GM19328 (cell line): ENCODE results near the gene ATG4D.
"Not testable (repeated sequence)": the region's sequence is repeated elsewhere in the genome, so short reads cannot be mapped to it uniquely, and the experiment has no call there.

Source experiments
- ATAC-seq: cut with Tn5 transposase; IDR thresholded peaks from one replicate; pipeline ENCODE4 v1.9.1; 2021; ENCODE audit warnings: mild to moderate bottlenecking, moderate library complexity; ENCODE audit not compliant: unreplicated experiment

The ATG4D gene

DNA sequence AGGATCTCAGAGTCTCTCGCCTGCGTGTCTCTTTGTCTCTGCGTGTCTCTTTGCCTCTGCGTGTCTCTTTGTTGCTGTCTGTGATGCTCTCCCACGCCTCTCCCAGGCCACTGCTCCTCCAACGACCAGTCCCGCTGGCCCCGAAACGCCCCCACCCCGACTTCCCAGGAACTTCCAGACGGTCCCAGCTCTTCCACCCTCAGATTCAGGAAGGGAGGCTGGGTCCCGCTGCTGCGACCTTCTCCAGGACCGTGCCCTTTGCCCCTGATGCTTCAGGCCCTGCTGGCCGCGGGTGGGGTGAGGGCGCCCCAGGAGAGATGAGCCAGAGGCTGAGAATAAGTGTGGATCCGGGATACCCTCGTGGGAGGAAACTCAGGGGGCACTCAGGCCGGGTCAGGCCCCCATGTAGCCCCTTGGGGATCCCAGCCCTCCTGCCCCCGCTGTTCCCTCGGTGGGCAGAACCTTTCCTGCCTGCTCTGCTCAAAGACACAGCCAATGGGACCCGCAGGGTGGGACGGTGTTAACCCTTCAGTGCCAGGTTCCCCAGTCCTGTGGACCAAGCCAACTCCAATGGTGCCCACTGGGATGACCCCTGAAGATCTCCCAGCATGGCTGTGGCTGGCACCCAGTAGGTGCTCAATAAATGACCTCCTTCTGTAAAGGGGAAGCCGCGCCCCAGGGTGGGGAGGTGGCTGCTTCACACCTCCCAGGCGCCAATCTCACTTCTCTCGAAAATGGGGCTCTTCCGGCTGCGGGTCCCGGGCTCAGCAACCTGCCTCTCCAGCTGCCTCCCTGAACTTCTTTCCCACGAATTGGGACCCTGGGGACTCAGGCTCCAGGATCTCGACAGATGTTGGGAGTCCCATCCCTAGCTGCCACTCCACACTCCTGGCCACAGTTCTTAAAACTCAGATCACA is 25.0 kb upstream of the ATG4D start:
- no peak for ATAC-seq

DNA sequence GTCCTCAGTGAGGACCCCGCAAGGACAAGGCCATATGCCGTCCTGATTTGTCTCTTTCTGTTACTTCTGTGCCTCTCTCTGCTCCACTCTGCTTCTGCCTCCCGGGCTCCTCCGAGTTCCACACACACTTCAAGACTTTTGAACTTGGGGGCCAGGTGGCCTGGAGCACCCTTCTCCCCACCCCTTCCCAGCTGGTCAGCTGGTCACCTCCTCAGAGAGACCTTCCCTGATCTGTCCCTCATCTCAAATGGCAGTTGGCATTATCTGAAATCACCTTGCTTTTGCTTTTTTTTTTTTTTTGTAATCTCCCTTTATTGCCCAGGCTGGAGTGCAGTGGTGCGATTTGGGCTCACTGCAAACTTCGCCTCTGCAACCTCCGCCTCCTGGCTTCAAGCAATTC is 24.3 kb upstream of the ATG4D start:
- no peak for ATAC-seq

DNA sequence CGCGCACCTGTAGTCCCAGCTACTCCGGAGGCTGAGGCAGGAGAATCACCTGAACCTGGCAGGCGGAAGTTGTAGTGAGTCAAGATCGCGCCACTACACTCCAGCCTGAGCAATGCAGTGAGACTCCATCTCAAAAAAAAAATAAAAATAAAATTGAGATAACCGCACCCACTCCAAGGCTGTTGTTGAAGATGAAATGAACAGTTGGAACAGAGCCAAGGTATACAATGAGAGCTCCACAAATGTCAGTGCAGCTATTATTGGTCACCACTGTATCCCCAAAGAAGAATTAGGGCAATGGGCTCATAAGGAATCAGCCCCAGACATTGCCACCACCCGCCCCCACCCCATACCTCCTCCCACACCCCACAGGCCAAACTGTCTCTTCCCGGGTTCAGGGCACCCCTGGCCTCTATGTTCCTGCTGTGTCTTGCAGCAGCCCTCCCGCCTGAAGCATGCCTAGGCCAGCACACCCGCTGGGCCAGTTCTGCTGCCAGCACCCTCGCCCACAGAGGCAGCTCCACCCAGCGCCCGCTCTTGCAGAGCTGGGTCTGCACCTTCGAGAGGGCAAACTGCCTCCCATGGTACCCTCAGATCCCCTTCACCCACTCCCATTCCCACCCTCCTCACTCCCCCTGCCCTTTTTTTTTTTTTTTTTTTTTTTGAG is 22.9 kb upstream of the ATG4D start:
- ATAC-seq = no peak

DNA sequence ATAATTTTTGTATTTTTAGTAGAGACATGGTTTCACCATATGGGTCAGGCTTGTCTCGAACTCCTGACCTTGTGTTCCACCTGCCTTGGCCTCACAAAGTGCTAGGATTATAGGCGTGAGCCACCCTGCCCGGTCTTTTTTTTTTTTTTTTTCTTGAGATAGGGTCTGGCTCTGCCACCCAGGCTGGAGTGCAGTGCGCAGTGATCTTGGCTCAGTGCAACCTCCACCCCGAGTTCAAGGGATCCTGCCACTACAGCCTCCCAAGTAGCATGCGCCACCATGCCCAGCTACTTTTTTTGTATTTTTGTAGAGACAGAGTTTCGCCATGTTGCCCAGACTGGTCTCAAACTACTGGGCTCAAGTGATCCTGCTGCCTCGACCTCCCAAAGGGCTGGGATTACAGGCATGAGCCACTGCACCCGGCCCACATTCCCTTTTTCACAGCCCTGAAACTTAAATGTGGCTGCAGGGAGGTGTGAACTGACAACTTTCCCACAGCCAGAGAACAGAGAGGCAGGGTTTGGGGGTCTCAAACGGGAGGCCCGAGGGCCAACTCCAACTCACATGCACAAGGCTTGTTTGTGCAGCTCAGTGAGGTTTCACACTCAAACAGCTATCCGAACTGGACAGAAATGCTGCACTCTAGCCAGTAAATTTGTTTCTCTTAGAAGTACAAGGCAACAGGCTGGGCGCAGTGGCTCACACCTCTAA is 22.1 kb upstream of the ATG4D start:
- no peak for ATAC-seq

DNA sequence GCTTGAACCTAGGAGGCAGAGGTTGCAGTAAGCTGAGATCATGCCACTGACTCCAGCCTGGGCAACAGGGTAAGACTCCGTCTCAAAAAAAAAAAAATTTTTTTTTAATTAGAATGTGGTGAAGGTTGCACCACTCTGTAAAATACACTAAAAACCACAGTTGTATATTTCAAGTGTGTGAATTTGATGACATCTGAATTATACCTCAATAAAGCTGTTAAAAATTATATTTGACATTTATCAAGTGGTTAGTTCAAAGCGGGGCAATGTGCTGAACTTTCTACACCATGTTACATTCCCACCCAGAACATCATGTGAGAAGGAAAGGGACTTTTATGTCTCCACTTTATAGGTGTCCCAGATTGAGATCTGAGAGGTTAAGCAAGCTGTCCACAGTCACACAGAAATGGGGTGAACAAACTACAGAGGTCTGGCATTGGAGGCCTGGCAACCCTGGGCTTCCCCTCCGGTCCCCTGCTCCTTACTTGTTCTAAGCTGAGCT is 20.5 kb upstream of the ATG4D start:
- ATAC-seq = no peak

DNA sequence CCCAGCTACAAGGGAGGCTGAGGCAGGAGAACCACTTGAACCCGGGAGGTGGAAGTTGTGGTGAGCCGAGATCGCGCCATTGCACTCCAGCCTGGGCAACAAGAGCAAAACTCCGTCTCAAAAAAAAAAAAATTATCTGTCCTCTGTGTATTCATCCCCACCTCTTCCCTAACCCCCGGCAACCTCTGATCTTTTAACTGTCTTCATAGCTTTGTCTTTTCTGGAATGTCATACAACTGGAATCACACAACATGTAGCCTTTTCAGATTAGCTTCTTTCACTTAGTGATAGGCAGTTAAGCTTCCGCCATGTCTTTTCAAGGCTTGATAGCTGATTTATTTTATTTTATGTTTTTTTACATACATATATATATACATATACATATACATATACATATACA is 18.1 kb upstream of the ATG4D start:
- ATAC-seq = no peak

DNA sequence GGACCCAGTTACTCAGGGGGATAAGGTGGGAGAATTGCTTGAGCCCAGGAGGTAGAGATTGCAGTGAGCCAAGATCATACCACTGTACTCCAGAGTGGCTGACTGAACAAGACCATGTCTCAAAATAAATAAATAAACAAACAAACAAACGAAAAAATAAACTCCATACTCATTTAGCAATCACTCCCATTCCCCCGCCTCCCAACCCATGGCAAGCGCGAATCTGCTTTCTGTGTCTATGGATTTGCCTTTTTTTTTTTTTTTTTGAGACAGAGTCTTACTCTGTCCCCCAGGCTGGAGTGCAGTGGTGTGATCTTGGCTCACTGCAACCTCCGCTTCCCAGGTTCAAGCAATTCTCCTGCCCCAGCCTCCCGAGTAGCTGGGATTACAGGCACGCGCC is 16.8 kb upstream of the ATG4D start:
- ATAC-seq = not testable (repeated sequence)

DNA sequence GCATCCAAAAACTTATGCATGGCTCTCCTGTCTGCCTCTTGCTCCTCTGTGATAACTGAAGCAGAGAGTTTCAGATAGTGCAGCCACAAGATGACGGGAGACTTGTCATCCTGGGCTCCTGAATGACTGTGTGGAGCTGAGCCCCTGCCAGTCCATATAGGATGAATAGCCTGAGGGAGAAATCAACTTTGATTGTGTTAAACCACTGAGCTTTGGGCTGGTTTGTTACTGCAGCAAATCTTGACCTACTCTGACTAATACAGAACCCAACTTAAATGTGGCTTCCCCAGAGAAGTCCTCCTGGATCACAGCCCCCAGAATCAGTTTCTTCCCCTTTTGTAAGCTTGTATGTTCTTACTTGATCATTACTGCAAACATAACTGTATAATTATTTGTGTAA is 11.2 kb upstream of the ATG4D start:
- no peak for ATAC-seq

DNA sequence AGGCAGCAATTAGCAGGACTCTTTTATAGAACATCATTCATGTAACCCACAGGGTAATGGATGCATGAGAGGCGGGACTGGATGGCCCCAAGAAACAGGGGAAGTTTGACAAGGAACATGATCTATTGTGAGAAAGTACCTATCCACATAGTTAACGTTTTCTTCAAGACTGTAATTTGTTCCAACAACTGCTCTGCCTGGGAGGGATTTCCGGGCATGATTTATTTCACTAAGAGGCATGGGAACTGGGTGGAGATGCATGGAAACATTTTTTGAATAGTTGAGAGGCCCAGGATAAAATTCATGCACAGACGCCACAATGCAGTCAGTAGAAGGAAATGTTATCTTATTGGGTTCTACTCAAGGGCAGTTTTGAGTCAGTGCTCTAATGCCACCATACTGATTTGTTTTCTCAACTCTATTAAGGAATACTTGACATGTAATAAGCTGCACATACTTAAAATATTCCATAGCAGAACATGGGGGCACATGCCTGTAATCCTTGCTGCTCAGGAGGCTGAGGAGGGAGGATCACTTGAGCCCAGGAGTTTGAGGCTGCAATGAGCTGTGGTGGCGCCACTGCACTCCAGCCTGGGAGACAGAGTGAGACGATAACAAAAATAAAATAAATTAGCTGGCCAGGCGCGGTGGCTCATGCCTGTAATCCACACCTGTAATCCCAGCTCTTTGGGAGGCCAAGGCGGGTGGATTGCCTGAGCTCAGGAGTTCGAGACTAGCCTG is 9.9 kb upstream of the ATG4D start:
- ATAC-seq = no peak

DNA sequence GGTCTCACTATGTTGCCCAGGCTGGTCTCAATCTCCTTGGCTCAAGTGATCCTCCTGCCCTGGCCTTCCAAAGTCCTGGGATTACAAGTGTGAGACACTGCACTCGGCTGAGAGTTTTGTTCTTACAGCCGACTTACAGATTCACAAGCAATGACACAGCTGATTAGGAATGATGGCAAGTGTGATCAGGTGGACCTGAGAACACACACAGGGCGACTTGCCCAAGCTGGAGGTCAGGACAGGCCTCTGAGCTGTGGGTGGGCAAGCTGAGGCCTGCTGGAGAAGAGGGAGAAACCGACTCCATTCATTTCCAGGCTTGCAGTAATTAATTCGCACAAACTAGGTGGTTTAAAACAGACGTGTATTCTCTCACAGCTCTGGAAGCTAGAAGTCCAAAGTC is 8.1 kb upstream of the ATG4D start:
- ATAC-seq = no peak

DNA sequence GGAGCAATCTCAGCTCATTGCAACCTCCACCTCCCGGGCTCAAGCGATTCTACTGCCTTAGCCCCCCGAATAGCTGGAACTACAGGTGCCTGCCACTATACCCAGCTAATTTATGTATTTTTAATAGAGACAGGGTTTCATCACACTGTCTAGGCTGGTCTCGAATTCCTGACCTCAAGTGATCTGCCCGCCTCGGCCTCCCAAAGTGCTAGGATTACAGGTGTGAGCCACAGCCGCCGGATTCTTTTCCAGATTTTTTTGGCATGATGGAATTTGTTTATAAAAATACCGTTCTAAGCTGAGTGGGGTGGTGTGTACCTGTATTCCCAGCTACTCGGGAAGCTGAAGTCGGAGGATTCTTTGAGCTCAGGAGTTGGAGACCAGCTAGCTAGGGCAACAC is 6.0 kb upstream of the ATG4D start:
- ATAC-seq = no peak

DNA sequence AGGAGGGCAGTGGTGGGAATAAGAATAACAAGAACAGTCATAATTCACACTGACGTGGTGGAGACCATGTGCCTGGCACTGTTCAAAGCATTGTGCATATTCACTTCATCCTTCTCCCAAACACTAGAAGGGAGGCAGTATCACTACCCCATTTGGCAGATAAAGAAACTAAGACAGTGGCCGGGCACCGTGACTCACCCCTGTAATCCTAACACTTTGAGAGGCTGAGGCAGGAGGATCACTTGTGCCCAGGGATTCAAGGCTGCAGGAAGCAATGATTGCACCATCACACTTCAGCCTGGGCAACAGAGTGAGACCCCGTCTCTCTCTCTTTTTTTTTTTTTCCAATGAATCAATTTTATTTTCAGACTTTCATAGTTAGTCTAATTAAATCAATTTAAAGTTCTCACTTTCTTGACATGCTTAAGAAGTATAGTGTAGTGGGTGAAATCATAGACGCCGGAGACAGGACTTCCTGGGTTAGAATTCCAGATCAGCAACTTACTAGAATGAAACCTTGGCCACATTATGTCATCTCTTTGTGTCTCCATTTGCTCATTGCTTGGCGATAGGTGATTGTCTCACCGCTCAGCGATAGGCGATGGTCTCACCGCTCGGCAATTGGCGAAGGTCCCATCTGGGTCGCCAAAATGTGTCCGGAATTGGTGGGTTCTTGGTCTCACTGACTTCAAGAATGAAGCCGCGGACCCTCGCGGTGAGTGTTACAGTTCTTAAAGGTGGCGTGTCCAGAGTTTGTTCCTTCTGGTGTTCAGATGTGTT is 5.3 kb upstream of the ATG4D start:
- ATAC-seq = no peak

DNA sequence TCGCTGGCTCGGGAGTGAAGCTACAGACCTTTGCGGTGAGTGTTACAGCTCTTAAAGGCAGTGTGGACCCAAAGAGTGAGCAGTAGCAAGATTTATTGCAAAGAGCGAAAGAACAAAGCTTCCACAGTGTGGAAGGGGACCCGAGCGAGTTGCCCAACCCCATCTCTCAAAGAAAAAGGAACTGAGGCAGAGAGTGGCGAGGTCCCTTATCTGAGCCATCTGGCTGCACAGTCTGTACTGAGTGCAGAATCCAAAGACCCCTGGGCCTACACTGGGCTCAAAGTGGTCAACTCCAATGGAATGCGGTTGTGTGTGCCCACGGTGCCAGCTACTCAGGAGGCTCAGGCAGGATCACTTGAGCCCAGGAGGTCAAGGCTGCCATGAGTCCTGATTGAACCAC is 4.7 kb upstream of the ATG4D start:
- not testable (repeated sequence) for ATAC-seq

DNA sequence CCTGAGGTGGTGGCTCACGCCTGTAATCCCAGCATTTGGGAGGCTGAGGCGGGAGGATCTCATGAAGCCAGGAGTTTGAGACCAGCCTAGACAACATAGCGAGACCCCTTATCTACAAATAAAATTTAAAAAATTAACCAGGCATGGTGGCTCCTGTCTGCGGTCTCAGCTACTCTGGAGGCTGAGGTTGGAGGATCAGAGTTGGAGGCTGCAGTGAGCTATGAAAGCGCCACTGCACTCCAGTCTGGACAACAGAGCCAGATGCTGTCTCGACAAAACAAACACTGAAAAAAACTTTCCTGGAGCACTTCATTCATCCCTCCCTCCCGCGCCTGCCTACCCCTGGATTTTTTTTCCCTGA is 665 bp upstream of the ATG4D start:
- no peak for ATAC-seq

DNA sequence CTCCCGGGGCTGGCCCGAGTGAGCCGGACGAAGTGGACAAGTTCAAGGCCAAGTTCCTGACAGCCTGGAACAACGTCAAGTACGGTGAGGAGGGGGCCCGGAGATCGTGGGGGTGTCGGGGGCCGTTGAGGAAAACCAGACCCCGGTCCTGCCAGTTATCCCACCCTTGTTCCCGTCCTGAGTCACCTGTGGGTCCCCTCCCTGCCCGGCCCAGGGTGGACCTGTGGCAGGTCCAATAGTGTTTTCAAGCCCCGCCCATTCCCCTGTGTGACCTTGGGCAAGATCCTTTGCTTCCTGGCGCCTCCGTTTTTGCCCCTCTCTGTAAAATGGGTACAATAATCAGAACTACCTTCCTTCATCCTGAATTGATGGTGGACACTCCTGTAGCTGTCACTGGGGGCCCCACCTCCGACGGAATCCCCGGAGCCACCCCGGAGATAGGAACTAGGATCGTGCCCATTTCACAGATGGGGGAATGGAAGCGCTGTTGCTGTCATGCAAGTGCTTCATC is 593 bp downstream of the ATG4D start:
- no peak for ATAC-seq

DNA sequence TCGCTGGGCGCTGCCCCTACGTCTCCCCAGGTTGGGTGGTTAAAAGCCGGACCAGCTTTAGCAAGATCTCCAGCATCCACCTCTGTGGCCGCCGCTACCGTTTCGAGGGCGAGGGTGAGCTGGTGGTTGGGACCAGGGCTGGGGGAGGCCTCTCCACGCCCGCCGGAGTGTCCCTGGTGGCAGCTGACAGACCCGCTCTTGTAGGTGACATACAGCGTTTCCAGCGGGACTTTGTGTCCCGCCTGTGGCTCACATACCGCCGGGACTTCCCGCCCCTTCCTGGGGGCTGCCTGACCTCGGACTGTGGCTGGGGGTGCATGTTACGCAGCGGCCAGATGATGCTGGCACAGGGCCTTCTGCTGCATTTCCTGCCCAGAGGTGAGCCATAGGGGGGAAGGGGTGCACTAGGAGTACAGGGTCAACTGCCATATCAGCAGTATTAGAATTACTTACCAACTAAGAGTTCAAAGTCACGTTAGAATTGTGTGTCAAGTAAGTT is 1.1 kb downstream of the ATG4D start:
- ATAC-seq = no peak

DNA sequence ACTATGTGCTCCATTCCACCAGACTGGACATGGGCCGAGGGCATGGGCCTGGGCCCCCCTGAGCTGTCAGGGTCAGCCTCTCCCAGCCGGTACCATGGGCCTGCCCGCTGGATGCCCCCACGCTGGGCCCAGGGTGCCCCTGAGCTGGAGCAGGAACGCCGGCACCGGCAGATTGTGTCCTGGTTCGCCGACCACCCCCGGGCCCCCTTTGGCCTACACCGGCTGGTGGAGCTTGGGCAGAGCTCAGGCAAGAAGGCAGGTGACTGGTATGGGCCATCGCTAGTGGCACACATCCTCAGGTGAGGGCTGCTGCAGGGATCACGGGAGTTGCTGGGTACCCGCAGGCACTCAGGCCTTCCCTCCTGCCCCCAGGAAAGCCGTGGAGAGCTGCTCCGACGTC is 3.1 kb downstream of the ATG4D start:
- ATAC-seq = no peak

DNA sequence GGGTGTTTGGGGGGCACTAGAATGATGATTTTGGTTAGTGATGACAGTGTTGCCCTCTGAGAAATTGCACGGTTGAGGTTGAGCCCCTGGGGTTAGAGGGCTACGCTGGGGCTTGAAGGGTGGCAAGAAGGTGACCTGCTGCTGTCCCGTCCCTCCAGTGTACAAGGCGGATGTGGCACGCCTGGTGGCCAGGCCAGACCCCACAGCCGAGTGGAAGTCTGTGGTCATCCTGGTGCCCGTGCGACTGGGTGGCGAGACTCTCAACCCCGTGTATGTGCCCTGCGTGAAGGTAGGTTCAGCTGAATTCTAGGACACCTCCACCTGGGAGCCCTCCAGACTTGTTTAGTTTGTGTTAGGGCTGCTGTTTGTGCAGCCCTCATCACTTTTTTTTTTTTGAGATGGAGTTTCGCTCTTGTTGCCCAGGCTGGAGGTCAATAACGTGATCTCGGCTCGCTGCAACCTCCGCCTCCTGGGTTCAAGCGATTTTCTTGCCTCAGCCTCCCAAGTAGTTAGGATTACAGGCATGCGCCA is 5.1 kb downstream of the ATG4D start:
- no peak for ATAC-seq

DNA sequence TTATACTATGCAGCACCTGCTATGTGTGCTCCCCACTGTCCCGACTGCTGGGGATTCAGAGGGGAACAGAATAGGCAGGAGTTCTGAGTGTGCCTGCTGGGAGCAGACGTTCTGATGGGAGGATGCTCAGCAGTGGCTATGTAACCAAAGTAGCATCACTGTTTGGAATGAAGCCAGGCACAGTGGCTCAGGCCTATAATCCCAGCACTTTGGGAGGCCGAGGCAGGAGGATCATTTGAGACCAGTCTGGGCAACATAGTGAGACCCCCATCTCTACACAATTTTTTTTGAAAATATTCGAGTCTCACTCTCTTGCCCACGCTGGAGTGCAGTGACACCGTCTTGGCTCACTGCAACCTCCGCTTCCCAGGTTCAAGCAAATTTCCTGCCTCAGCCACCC is 6.0 kb downstream of the ATG4D start:
- no peak for ATAC-seq

DNA sequence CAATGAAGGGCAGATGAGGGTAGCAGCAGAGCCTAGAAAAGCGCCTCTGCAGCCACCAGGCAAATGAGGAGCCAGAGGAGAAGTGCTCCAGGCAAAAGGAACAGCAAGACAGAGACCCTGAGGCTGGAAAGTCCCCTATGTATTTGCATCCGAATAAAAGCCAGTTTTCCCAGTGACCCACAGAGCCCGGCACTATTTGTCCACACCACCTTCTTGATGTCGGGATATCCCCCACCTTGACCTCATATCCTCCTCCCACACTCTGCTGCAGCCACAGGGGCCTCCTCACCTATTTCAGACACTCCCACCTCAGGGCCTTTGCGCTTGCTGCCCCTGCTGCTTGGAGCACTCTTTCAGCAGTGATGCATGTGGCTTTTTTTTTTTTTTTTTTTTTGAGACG is 6.6 kb downstream of the ATG4D start:
- no peak for ATAC-seq
